MM.1S (cell line): Measurements from ENCODE around the gene DCDC1.

Experiments
- CTCF ChIP-seq: fragments of 300-600 bp; sonication (generic); IDR thresholded peaks from 2 replicates; pipeline ENCODE4 v1.5.1; 2016; ENCODE audit warnings: antibody characterized with exemption, low read length, mixed read lengths
- EZH2phosphoT487 ChIP-seq: fragments of 300-600 bp; sonication (generic); IDR thresholded peaks from 2 replicates; pipeline ENCODE4 v1.6.1; 2018; ENCODE audit warnings: antibody characterized with exemption, low read length

GRCh38 chr11:31337806-31338205 lies 31.7 kb downstream of the DCDC1 start:
- no peak for TF ChIP-seq CTCF
- TF ChIP-seq EZH2phosphoT487, result no peak
